Fibroblast of peridontal ligament (primary cell): ENCODE results near the gene NALCN.
"Not testable (repeated sequence)": the region's sequence is repeated elsewhere in the genome, so short reads cannot be mapped to it uniquely, and the experiment has no call there.

Source experiments
- DNase-seq: peaks from one replicate; pipeline ENCODE4 v3.0.0-alpha.2; 2010; ENCODE audit errors: extremely low read depth

The NALCN gene

GRCh38 chr13:101341464-101341863, 74.8 kb downstream of the NALCN start:
- DNase-seq: no peak

- DNase-seq: no peak
Measured at GRCh38 chr13:101339202-101339601, 77.1 kb downstream of the NALCN start.

GRCh38 chr13:101332583-101332982, 83.7 kb downstream of the NALCN start:
- no peak for DNase-seq

- DNase-seq: no peak
Measured at GRCh38 chr13:101331731-101332130, 84.6 kb downstream of the NALCN start.

GRCh38 chr13:101327871-101328270, 88.4 kb downstream of the NALCN start:
- DNase-seq: no peak

- no peak for DNase-seq
Measured at GRCh38 chr13:101326710-101327109, 89.6 kb downstream of the NALCN start.

GRCh38 chr13:101325423-101325822, 90.9 kb downstream of the NALCN start:
- DNase-seq: no peak

GRCh38 chr13:101323601-101324000, 92.7 kb downstream of the NALCN start:
- DNase-seq: no peak

- no peak for DNase-seq
Measured at GRCh38 chr13:101317986-101318523, 98.3 kb downstream of the NALCN start.

- DNase-seq: not testable (repeated sequence)
Measured at GRCh38 chr13:101313479-101313878, 102.8 kb downstream of the NALCN start.

GRCh38 chr13:101309014-101309619, 107.2 kb downstream of the NALCN start:
- peak; percentile 93 for DNase-seq

- peak; percentile 8 for DNase-seq
Measured at GRCh38 chr13:101308247-101309013, 107.9 kb downstream of the NALCN start.

GRCh38 chr13:101307181-101307701, 109.1 kb downstream of the NALCN start:
- DNase-seq: peak; percentile 90

- no peak for DNase-seq
Measured at GRCh38 chr13:101306773-101307172, 109.5 kb downstream of the NALCN start.

GRCh38 chr13:101305981-101306411, 110.3 kb downstream of the NALCN start:
- DNase-seq: no peak

- peak; percentile 9 for DNase-seq
Measured at GRCh38 chr13:101303521-101303920, 112.8 kb downstream of the NALCN start.

GRCh38 chr13:101301053-101301452, 115.3 kb downstream of the NALCN start:
- DNase-seq: no peak

- DNase-seq: no peak
Measured at GRCh38 chr13:101300531-101300930, 115.8 kb downstream of the NALCN start.

GRCh38 chr13:101298517-101298916, 117.8 kb downstream of the NALCN start:
- no peak for DNase-seq

GRCh38 chr13:101297794-101298193, 118.5 kb downstream of the NALCN start:
- no peak for DNase-seq

- peak; percentile 58 for DNase-seq
Measured at GRCh38 chr13:101292711-101293110, 123.6 kb downstream of the NALCN start.

GRCh38 chr13:101291646-101292515, 124.4 kb downstream of the NALCN start:
- peak; percentile 37 for DNase-seq
